PC-9 (cell line): ENCODE data around the gene GLT1D1.

Experiments used
- EZH2 ChIP-seq: fragments of 200-600 bp; sonication (generic); IDR thresholded peaks from 2 replicates; pipeline ENCODE4 v1.8.0; 2017; ENCODE audit warnings: antibody characterized with exemption, low read depth
- TF ChIP-seq, protein P1 (sequence below): fragments of 200-600 bp; sonication (generic); conservative IDR thresholded peaks from 2 replicates; pipeline ENCODE4 v1.6.1; 2017; ENCODE audit warnings: mixed run types, antibody characterized with exemption, mild to moderate bottlenecking, moderate library complexity

DNA sequence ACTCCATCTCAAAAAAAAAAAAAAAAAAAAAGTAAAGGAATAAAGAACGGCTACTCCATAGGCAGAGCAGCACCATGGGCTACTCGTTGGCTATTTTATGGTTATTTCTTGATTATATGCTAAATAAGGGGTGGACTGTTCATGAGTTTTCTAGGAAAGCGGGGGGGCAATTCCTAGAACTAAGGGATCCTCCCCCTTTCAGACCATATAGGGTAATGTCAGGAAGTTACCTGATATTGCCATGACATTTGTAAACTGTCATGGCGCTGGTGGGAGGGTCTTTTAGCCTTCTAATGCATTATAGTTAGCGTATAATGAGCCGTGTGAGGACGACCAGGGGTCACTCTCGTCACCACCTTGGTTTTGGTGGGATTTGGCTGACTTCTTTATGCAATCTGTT is 142.3 kb downstream of the GLT1D1 start:
- TF ChIP-seq, protein P1, sequence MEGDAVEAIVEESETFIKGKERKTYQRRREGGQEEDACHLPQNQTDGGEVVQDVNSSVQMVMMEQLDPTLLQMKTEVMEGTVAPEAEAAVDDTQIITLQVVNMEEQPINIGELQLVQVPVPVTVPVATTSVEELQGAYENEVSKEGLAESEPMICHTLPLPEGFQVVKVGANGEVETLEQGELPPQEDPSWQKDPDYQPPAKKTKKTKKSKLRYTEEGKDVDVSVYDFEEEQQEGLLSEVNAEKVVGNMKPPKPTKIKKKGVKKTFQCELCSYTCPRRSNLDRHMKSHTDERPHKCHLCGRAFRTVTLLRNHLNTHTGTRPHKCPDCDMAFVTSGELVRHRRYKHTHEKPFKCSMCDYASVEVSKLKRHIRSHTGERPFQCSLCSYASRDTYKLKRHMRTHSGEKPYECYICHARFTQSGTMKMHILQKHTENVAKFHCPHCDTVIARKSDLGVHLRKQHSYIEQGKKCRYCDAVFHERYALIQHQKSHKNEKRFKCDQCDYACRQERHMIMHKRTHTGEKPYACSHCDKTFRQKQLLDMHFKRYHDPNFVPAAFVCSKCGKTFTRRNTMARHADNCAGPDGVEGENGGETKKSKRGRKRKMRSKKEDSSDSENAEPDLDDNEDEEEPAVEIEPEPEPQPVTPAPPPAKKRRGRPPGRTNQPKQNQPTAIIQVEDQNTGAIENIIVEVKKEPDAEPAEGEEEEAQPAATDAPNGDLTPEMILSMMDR = no peak
- no peak for TF ChIP-seq EZH2
